Measurements from ENCODE around the gene ZAR1L. TPM values are rescaled to one million over a fixed set of nuclear protein-coding genes. Genes with fewer than 3 reads are reported as not detected.
A peak's percentile ranks its signal among the peaks of the same experiment; 100 is the strongest.

ZAR1L gene
- total RNA-seq, 1 donor: not detected

GRCh38 chr13:32316028-32316339 is 821 bp upstream of the ZAR1L start:
- Histone ChIP-seq H3K27ac (ENCODE audit: low read depth, low read length) (peak overlapping the region; percentile 99), H3K79me2 (ENCODE audit: insufficient read depth, low read length) (peaks cover 6% of the 10 kb centered on the region), H3K27me3 (ENCODE audit: insufficient read depth, low read length) (no peaks in the 10 kb centered on the region), H3K4me1 (ENCODE audit: insufficient read depth, low read length) (peaks cover 17% of the 10 kb centered on the region), H3K36me3 (ENCODE audit: insufficient read depth, low read length) (no peaks in the 10 kb centered on the region), H3K9me3 (ENCODE audit: low read depth, low read length) (no peaks in the 10 kb centered on the region), H2AFZ (ENCODE audit: low read length) (peak overlapping the region; percentile 77), H3K4me3 (ENCODE audit: insufficient read depth, low read length) (peak overlapping the region; percentile 73), H3K4me2 (ENCODE audit: insufficient read depth, low read length) (peak overlapping the region; percentile 78), H4K20me1 (ENCODE audit: insufficient read depth, low read length) (no peaks in the 10 kb centered on the region)
- no peak for DNase-seq (ENCODE audit: insufficient read length, low spot score, missing footprints)
- no peak for TF ChIP-seq CTCF (IDR thresholded peaks at IDR 0.05; ENCODE audit: extremely low read depth, low read depth, low read length)

GRCh38 chr13:32314271-32315237 is 609 bp downstream of the ZAR1L start:
- DNase-seq (ENCODE audit: insufficient read length, low spot score, missing footprints): peak; percentile 79
- Histone ChIP-seq H3K4me1 (ENCODE audit: insufficient read depth, low read length) (peaks cover 22% of the 10 kb centered on the region), H3K4me2 (ENCODE audit: insufficient read depth, low read length) (peak overlapping the region; percentile 78), H4K20me1 (ENCODE audit: insufficient read depth, low read length) (no peaks in the 10 kb centered on the region), H3K4me3 (ENCODE audit: insufficient read depth, low read length) (peak overlapping the region; percentile 73), H3K9me3 (ENCODE audit: low read depth, low read length) (no peaks in the 10 kb centered on the region), H2AFZ (ENCODE audit: low read length) (peak overlapping the region; percentile 77), H3K27me3 (ENCODE audit: insufficient read depth, low read length) (no peaks in the 10 kb centered on the region), H3K27ac (ENCODE audit: low read depth, low read length) (peak overlapping the region; percentile 99), H3K36me3 (ENCODE audit: insufficient read depth, low read length) (no peaks in the 10 kb centered on the region), H3K79me2 (ENCODE audit: insufficient read depth, low read length) (peaks cover 6% of the 10 kb centered on the region)
- TF ChIP-seq CTCF (IDR thresholded peaks at IDR 0.05; ENCODE audit: extremely low read depth, low read depth, low read length): no peak

- H3K27ac ChIP-seq (ENCODE audit: low read depth, low read length): no peak overlapping the region
- H3K36me3 ChIP-seq (ENCODE audit: insufficient read depth, low read length): no peaks in the 10 kb centered on the region
- peak overlapping the region; percentile 96 for H2AFZ ChIP-seq (ENCODE audit: low read length)
- no peak for TF ChIP-seq CTCF (IDR thresholded peaks at IDR 0.05; ENCODE audit: extremely low read depth, low read depth, low read length)
- no peaks in the 10 kb centered on the region for H3K9me3 ChIP-seq (ENCODE audit: low read depth, low read length)
- no peak overlapping the region for H3K4me2 ChIP-seq (ENCODE audit: insufficient read depth, low read length)
- H4K20me1 ChIP-seq (ENCODE audit: insufficient read depth, low read length): no peaks in the 10 kb centered on the region
- peaks cover 17% of the 10 kb centered on the region for H3K4me1 ChIP-seq (ENCODE audit: insufficient read depth, low read length)
- no peak overlapping the region for H3K4me3 ChIP-seq (ENCODE audit: insufficient read depth, low read length)
- H3K27me3 ChIP-seq (ENCODE audit: insufficient read depth, low read length): no peaks in the 10 kb centered on the region
- DNase-seq (ENCODE audit: insufficient read length, low spot score, missing footprints): no peak
- no peaks in the 10 kb centered on the region for H3K79me2 ChIP-seq (ENCODE audit: insufficient read depth, low read length)
Measured at GRCh38 chr13:32311188-32311897, 3.8 kb downstream of the ZAR1L start.
